Measurements from ENCODE around the gene TNFAIP8L1. TPM values are rescaled to one million over a fixed set of nuclear protein-coding genes. Genes with fewer than 3 reads are reported as not detected.

The TNFAIP8L1 gene
- total and polyA plus RNA-seq, 2 of the 8 experiments (the other 6 are each of a cell fraction or from before 2014, with no cell fraction given): 3.2 to 6.1 TPM

GRCh38 chr19:4657835-4658234 lies 18.5 kb downstream of the TNFAIP8L1 start:
- FAIRE-seq (no peak), DNase-seq (ENCODE audit: low read depth in 1 of 2, low spot score in 2 of 2) (no peak)
- no peak overlapping the region for H2AFZ ChIP-seq (ENCODE audit: low read length)
- no peaks in the 10 kb centered on the region for H3K79me2 ChIP-seq (ENCODE audit: control insufficient read depth in 1 of 2, insufficient read depth in 2 of 2, low read length in 2 of 2)
- WGBS, 2 experiments (ENCODE audit: extremely low coverage in 1 of 2, insufficient coverage in 1 of 2, insufficient read length in 1 of 2, insufficient replicate concordance in 2 of 2, low coverage in 1 of 2, low lambda C conversion rate in 2 of 2, missing lambda C conversion rate in 1 of 2): 96% methylated on average over 8 of the region's 8 CpGs; no CpG with 5 or more reads in 1 of the 2 experiments
- H3K14ac ChIP-seq (ENCODE audit: insufficient read length): no peak overlapping the region
- H3K23me2 ChIP-seq (ENCODE audit: low read depth, low read length): peaks cover 1% of the 10 kb centered on the region; the same call in 1 of the 2 replicates
- no peak overlapping the region for H4K5ac ChIP-seq (ENCODE audit: insufficient read length, low read depth, low read length)
- no peak overlapping the region for H3K56ac ChIP-seq (replicated peaks; ENCODE audit: insufficient read length, low read depth, low read length)
- peaks cover 2 to 10% (median 8%) of the 10 kb centered on the region in 4 experiments; a peak in 6 of 8 replicates for H3K36me3 ChIP-seq (ENCODE audit: control insufficient read depth in 2 of 4, insufficient read depth in 4 of 4, low read length in 3 of 4)
- no peak overlapping the region for H3K9ac ChIP-seq (replicated peaks in 1 of 4; ENCODE audit: extremely low read depth in 1 of 4, low read depth in 3 of 4, low read length in 3 of 4)
- H3K23ac ChIP-seq (ENCODE audit: insufficient read length): no peak overlapping the region
- no peaks in the 10 kb centered on the region for H3K79me1 ChIP-seq (ENCODE audit: low read depth, low read length)
- H3K27ac ChIP-seq (ENCODE audit: low read depth, low read length): no peak overlapping the region
- no peak overlapping the region for H2BK5ac ChIP-seq (ENCODE audit: low read depth, low read length)
- no peak overlapping the region for H2BK12ac ChIP-seq (ENCODE audit: low read depth, low read length)
- CTCF ChIA-PET (ENCODE audit: partially characterized antibody): interaction anchor here (0.6 to 1.6 kb wide), 3 partner anchors 21 to 135 kb away, joined by 3 to 4 read pairs (median 3); no protein-coding TSS in a partner anchor
- H2AK5ac ChIP-seq (ENCODE audit: low read depth, low read length): no peak overlapping the region
- H3K4me1 ChIP-seq (replicated peaks in 1 of 4; ENCODE audit: control insufficient read depth in 3 of 4, insufficient read depth in 4 of 4, low read length in 3 of 4): no peaks in the 10 kb centered on the region
- H3K4me2 ChIP-seq (ENCODE audit: insufficient read depth in 1 of 2, low read depth in 2 of 2, low read length in 2 of 2): no peak overlapping the region
- no peak overlapping the region for H4K91ac ChIP-seq (replicated peaks; ENCODE audit: insufficient read length, low read length)
- H2BK20ac ChIP-seq (ENCODE audit: low read length): no peak overlapping the region
- peaks cover 0 to 6% of the 10 kb centered on the region in 2 experiments for H4K20me1 ChIP-seq (replicated peaks in 1 of 2; ENCODE audit: control insufficient read depth in 1 of 2, insufficient read depth in 2 of 2, low read length in 2 of 2)
- no peak overlapping the region for H3K4ac ChIP-seq (replicated peaks; ENCODE audit: insufficient read length, low read depth, low read length)
- H4K8ac ChIP-seq (ENCODE audit: extremely low read depth, insufficient read depth, low read length): no peak overlapping the region
- H3K18ac ChIP-seq (ENCODE audit: extremely low read depth, low read length): no peak overlapping the region
- POLR2A ChIA-PET (ENCODE audit: partially characterized antibody): interaction anchor here (1.3 kb wide), 1 partner anchor 17 kb away, joined by 4 read pairs; no protein-coding TSS in a partner anchor
- no peak for TF ChIP-seq SP1 (IDR thresholded peaks at IDR 0.05; ENCODE audit: low read depth, low read length)
- TF ChIP-seq EGR1 (IDR thresholded peaks at IDR 0.05; ENCODE audit: borderline replicate concordance, low read depth, low read length): no peak
- no peak overlapping the region for H3K4me3 ChIP-seq (ENCODE audit: extremely low read depth in 1 of 4, insufficient read depth in 2 of 4, low read depth in 3 of 4, low read length in 4 of 4)
- no peak overlapping the region for H2BK120ac ChIP-seq (replicated peaks; ENCODE audit: low read depth, low read length)
- H2BK15ac ChIP-seq (ENCODE audit: low read length): no peak overlapping the region
- H3K9me3 ChIP-seq (ENCODE audit: insufficient read depth in 2 of 2, low read depth in 1 of 2, low read length in 1 of 2): no peaks in the 10 kb centered on the region
- no peaks in the 10 kb centered on the region for H3K27me3 ChIP-seq (replicated peaks in 1 of 4; ENCODE audit: control insufficient read depth in 3 of 4, extremely low read depth in 1 of 4, insufficient read depth in 3 of 4, low read length in 3 of 4)
